ENCODE measurements around the gene MAN1A1.

Gene MAN1A1

GRCh38 chr6:119345114-119345513 lies 4.4 kb downstream of the MAN1A1 start:
- DNase-seq: no peak

DNA sequence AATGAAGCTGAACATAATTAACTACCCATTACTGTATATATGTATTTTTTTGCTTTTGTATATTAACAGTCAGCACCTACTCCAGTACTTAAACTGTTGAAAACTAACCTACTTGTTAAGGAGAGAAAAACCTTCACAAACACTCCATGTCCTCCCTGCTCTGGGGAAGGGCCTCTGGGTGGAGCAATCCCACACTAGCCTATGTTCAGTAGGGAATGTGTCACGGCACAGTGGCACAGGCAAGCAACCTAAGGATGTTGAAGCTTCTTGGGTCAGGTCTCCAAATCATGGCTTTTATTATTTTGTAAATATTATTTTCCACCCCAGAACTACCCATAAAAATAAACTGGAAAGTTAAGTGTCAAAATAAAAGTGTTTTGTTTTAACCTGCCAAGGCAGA lies 5.3 kb downstream of the MAN1A1 start:
- no peak for DNase-seq

DNA sequence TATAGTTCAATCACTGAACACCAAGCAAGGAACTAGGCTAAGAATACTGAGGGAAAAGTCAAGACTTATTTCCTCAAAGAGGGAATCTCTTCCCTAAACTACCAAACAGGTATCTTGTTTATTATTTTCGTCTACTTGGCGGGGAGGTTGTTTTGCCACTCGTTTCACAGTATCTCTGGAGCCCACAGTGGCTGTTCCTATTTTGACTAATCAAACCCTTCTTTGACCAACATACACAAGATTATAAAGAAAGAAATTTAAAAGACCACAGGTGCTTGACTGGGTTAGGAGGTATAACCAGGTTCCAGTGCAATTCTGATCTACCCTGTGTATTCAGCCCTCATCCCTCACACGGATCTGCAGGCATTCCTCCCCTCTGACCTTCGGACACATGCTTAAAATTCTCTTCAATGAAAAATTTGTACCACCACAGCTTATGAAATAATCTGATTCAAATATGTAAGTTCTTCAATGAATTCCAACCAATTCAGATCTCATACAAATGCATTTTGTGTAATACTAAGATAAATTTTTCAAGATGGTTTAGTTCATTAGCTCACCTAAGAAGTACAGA lies 5.9 kb downstream of the MAN1A1 start:
- no peak for DNase-seq

GRCh38 chr6:119343167-119343566 lies 6.4 kb downstream of the MAN1A1 start:
- no peak for DNase-seq

DNA sequence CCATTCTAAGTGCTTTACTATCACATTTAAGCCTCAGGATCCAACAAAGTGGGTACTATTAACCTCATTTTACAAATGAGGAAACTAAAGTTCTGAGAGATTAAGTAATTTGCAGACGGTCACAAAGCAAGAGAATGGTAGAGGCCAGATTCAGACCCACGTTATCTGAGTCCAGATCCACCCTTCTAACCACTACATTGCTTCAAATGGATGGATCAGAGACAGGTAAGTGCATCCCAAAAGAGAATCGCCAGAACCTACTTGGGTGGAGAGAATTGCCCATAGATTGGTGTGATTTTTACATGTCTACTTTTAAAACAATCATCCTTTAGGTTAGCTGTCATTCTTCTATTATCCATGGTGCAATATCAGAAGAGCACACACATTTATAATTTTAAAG lies 7.1 kb downstream of the MAN1A1 start:
- DNase-seq: no peak

GRCh38 chr6:119340796-119341487 lies 8.6 kb downstream of the MAN1A1 start:
- DNase-seq: no peak

GRCh38 chr6:119339941-119340456 lies 9.6 kb downstream of the MAN1A1 start:
- DNase-seq: no peak

GRCh38 chr6:119337762-119338161 lies 11.8 kb downstream of the MAN1A1 start:
- DNase-seq: no peak

- no peak for DNase-seq
These were observed 12.3 kb downstream of the MAN1A1 start for GRCh38 chr6:119337252-119337651.

GRCh38 chr6:119334535-119335264 lies 14.9 kb downstream of the MAN1A1 start:
- no peak for DNase-seq

GRCh38 chr6:119333707-119334295 lies 15.8 kb downstream of the MAN1A1 start:
- no peak for DNase-seq

GRCh38 chr6:119333063-119333609 lies 16.4 kb downstream of the MAN1A1 start:
- DNase-seq: no peak

- DNase-seq: no peak
These were observed 17.8 kb downstream of the MAN1A1 start for GRCh38 chr6:119331663-119332286.

GRCh38 chr6:119330520-119331113 lies 18.9 kb downstream of the MAN1A1 start:
- no peak for DNase-seq

- DNase-seq: no peak
These were observed 19.8 kb downstream of the MAN1A1 start for GRCh38 chr6:119329794-119330180.

- no peak for DNase-seq
These were observed 20.4 kb downstream of the MAN1A1 start for GRCh38 chr6:119328892-119329793.

- DNase-seq: no peak
These were observed 21.3 kb downstream of the MAN1A1 start for GRCh38 chr6:119328254-119328653.

GRCh38 chr6:119327810-119328209 lies 21.8 kb downstream of the MAN1A1 start:
- DNase-seq: no peak

GRCh38 chr6:119326291-119327005 lies 23.1 kb downstream of the MAN1A1 start:
- DNase-seq: no peak

GRCh38 chr6:119325559-119326265 lies 23.8 kb downstream of the MAN1A1 start:
- DNase-seq: no peak

Data from effector CD4-positive, alpha-beta T cell (primary cell).